Heart right ventricle (tissue), 16 donors: ENCODE measurements around the gene TSPO2. TPM values are rescaled to one million over a fixed set of nuclear protein-coding genes. Genes with fewer than 3 reads are reported as not detected.

ENCODE experiments used
- ATAC-seq, 8 donors: fragments of 200-7000 bp; cut with Tn5 transposase; one replicate each; pipeline ENCODE4 v1.9.1; 2020; ENCODE audit warnings: mild to moderate bottlenecking in 8 of 8, moderate library complexity in 8 of 8, moderate number of reproducible peaks in 1 of 8
- DNase-seq, 2 donors: peaks; one replicate each; pipeline ENCODE4 v3.0.0-alpha.2; 2020
- H3K27ac ChIP-seq, 10 donors: fragments of 200-600 bp; sonication (generic) in 2 of 10; one replicate each; pipeline versions ENCODE4 v1.5.0 to v1.8.0; 2020 to 2022; ENCODE audit warnings: mild to moderate bottlenecking in 3 of 10
- H3K27me3 ChIP-seq, 7 donors: fragments of 200-600 bp; one replicate each; pipeline ENCODE4 v1.8.0; 2021 to 2022; ENCODE audit warnings: mild to moderate bottlenecking in 2 of 7
- H3K36me3 ChIP-seq, 9 donors: fragments of 200-600 bp; sonication (generic) in 1 of 9; one replicate each; pipeline versions ENCODE4 v1.5.0 to v1.8.0; 2020 to 2022; ENCODE audit warnings: mild to moderate bottlenecking in 2 of 9
- H3K4me1 ChIP-seq, 9 donors: fragments of 200-600 bp; sonication (generic) in 1 of 9; one replicate each; pipeline versions ENCODE4 v1.5.0 to v1.8.0; 2020 to 2022; ENCODE audit warnings: mild to moderate bottlenecking in 4 of 9
- H3K4me3 ChIP-seq, 10 donors: fragments of 200-600 bp; sonication (generic) in 2 of 10; one replicate each; pipeline versions ENCODE4 v1.5.0 to v1.8.0; 2020 to 2022; ENCODE audit warnings: mild to moderate bottlenecking in 7 of 10, moderate library complexity in 2 of 10
- H3K9me3 ChIP-seq, 11 donors: fragments of 200-600 bp in 10 of 11; sonication (generic) in 2 of 11; one replicate each; pipeline versions ENCODE4 v1.5.0 to v1.8.0; 2013 to 2022; ENCODE audit warnings: mild to moderate bottlenecking in 2 of 11, control low read depth in 1 of 11, moderate library complexity in 1 of 11
- WGBS, 2 donors: extraction: QIAGEN DNeasy Blood & Tissue Kit; methylation state at CpG; one replicate each; pipeline ENCODE4 v1.1.7; 2013; ENCODE audit warnings: inconsistent platforms in 1 of 2; 5-methylcytosine and 5-hydroxymethylcytosine counted together
- intact Hi-C, 10 donors: fragments of 100-400 bp; cut with DNase I; formaldehyde crosslinking; loops; one replicate each; pipeline versions ENCODE4 v1.11.1 to v1.14.2; 2022
- polyA plus RNA-seq, 2 donors: library from polyadenylated mRNA; stranded (reverse); fragments of 200-250 nt; gene quantifications; one replicate each; pipeline ENCODE4 v1.2.3, GENCODE V29; 2013
- total RNA-seq, 10 donors: library from RNA; stranded (reverse); fragmentation: NEBNext Ultra II Directional in 3 of 10; extraction: Animal tissue kit (Norgen Biotek cat#: 25700) in 3 of 10; gene quantifications; one replicate each; pipeline versions ENCODE4 v1.2.1 to v1.2.4, GENCODE V29; 2021 to 2023
- TF ChIP-seq, protein P1 (sequence below), 9 donors: fragments of 200-600 bp; sonication (generic) in 2 of 9; IDR thresholded peaks; one replicate each; pipeline versions ENCODE4 v1.5.0 to v1.8.0; 2021 to 2022; ENCODE audit warnings: antibody characterized with exemption in 9 of 9, mild to moderate bottlenecking in 5 of 9, moderate library complexity in 1 of 9
- donor health status: Arrhythmogenic right ventricular cardiomyopathy.
- donor health status: ischemic (EF 13 %, LVEDD 7.1; RV severe dilation, severe dysfunction).
- donor health status: healthy with polysubstance abuse.
- donor health status: DM: no; HTN: yes; CAD: no.
- donor health status: DM: no; HTN: no; CAD: no.
- donor health status: ischemic (EF 25% LVEDD 6.9; RV normal size, moderate dysfunction).
- donor health status: ischemic (EF 25% LVEDD 5.7; RV mildly dilated, moderate dysfunction).
- donor health status: healthy.
- donor health status: DM: yes; HTN: yes; CAD: no.
- donor health status: Ischemic cardiomyopathy.
- donor health status: ischemic (EF 35%, LVEDD 5.7; RV mildly dilated, moderate dysfunction).
- donor health status: nonischemic (EF 11% LVEDD 7.7; RV severe dilation, severe dysfunction).
- donor health status: DM: yes; HTN: yes; CAD: no.
- donor health status: PGD.
- donor health status: ischemic (EF 29% LVEDD 5.4; RV normal size, mild dysfunction).
- donor health status: nonischemic (EF 23%, LVEDD 6.1; RV moderate dilation, normal function).

TSPO2 gene
- total and polyA plus RNA-seq, 12 donors, result not detected

DNA sequence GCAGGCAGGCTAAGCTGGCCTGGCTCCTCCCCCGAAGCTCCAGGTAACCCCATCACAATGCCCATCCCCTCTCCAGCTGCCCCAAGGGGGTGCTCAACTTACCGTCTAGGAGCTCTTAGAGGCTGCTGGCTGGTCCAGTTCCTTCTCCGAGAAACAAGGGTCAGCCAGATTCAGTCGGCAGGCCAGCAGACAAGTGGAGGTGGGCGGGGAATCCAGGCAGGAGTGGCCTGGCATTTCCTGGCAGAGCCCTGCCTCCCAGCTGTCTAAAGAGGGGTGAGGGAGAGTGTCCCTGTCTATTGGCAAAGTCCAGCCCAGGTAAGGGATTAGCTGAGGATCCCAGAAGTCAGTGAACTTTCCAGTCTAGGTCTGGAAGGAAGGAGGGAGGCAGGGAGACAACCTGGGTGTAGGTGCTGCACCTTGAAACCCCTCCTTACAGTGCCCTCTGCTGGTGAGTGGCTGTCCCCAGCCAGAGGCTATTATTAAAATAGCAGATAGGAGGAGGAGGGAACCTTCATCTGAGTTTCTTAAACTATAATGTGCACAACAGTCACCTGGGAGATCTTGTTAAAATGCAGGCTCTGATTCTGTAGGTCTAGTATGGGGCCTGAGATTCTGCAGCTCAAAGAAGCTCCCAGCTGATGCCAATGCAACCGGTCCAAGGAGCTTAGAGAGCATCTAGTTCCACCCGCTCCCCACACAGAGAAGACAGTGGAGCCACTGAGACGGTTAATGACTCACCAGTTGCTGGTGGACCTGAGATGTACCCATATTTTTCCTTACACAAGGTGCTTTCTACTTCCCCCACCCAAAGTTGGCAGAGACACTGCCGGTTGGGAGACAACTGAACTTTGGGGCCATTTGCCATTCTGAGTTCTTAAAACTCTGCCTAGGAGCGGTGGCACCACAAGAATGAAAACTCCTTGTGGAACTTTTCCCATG, 2.9 kb upstream of the TSPO2 start, which contains the start of gene UNC5CL:
Gene UNC5CL (minus strand): TSS at position 162 of the 939 bp plus-strand sequence. CDS start 4,147 bp downstream, outside the sequence.
- TF ChIP-seq, protein P1, sequence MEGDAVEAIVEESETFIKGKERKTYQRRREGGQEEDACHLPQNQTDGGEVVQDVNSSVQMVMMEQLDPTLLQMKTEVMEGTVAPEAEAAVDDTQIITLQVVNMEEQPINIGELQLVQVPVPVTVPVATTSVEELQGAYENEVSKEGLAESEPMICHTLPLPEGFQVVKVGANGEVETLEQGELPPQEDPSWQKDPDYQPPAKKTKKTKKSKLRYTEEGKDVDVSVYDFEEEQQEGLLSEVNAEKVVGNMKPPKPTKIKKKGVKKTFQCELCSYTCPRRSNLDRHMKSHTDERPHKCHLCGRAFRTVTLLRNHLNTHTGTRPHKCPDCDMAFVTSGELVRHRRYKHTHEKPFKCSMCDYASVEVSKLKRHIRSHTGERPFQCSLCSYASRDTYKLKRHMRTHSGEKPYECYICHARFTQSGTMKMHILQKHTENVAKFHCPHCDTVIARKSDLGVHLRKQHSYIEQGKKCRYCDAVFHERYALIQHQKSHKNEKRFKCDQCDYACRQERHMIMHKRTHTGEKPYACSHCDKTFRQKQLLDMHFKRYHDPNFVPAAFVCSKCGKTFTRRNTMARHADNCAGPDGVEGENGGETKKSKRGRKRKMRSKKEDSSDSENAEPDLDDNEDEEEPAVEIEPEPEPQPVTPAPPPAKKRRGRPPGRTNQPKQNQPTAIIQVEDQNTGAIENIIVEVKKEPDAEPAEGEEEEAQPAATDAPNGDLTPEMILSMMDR (IDR thresholded peaks at IDR 0.05), result peak; percentile 25 to 72 (median 64)
- Histone ChIP-seq H3K36me3 (no peaks in the 10 kb centered on the region), H3K4me3 (no peak within 1 kb of the TSS), H3K27ac (no peak within 1 kb of the TSS), H3K9me3 (no peaks in the 10 kb centered on the region), H3K4me1 (no peaks in the 10 kb centered on the region), H3K27me3 (no peaks in the 10 kb centered on the region)
- no peak for DNase-seq
- 66 to 67% methylated on average over 10 of the region's 10 CpGs for WGBS, 2 donors
- peak in 7 of 8 donors; percentile 36 to 64 (median 55) for ATAC-seq
- intact Hi-C loops, result no loop called here

- Histone ChIP-seq H3K9me3 (no peaks in the 10 kb centered on the region), H3K27me3 (no peaks in the 10 kb centered on the region), H3K4me3 (no peak overlapping the region), H3K27ac (no peak overlapping the region), H3K4me1 (no peaks in the 10 kb centered on the region), H3K36me3 (no peaks in the 10 kb centered on the region)
- ATAC-seq, result peak in 3 of 8 donors; percentile 11 to 36 (median 34)
- intact Hi-C loops, result no loop called here
- WGBS, 2 donors, result 81% methylated on average over 6 of the region's 6 CpGs
- no peak for DNase-seq
- TF ChIP-seq, protein P1 (IDR thresholded peaks at IDR 0.05), result no peak
Measured at GRCh38 chr6:41040101-41040939, 1.9 kb upstream of the TSPO2 start.

- H3K27ac ChIP-seq, result no peak overlapping the region
- 88 to 94% methylated on average over 1 of the region's 1 CpG for WGBS, 2 donors
Measured at GRCh38 chr6:41040940-41041536, 1.2 kb upstream of the TSPO2 start.

More at GRCh38 chr6:41040940-41041536, 1.2 kb upstream of the TSPO2 start:
- no peak overlapping the region for H3K4me3 ChIP-seq
- H3K27me3 ChIP-seq, result no peaks in the 10 kb centered on the region
- ATAC-seq, result no peak
- no peaks in the 10 kb centered on the region for H3K4me1 ChIP-seq
- no peaks in the 10 kb centered on the region for H3K9me3 ChIP-seq
- intact Hi-C loops, result no loop called here
- H3K36me3 ChIP-seq, result no peaks in the 10 kb centered on the region
- no peak for DNase-seq
- TF ChIP-seq, protein P1 (IDR thresholded peaks at IDR 0.05), result no peak
